Astrocyte (in vitro differentiated cells and primary cell): Measurements from ENCODE around the gene LRRC26.

Experiments used
- EZH2 ChIP-seq: IDR thresholded peaks from 2 replicates; pipeline ENCODE4 v1.6.1; 2012; ENCODE audit warnings: mild to moderate bottlenecking, low read length, inconsistent platforms; ENCODE audit not compliant: insufficient read depth
- TF ChIP-seq, protein P1 (sequence below): IDR thresholded peaks from 2 replicates; pipeline ENCODE4 v1.5.1; 2011; ENCODE audit warnings: low read depth, mild to moderate bottlenecking, inconsistent platforms, low read length, moderate library complexity; ENCODE audit not compliant: insufficient read depth

DNA sequence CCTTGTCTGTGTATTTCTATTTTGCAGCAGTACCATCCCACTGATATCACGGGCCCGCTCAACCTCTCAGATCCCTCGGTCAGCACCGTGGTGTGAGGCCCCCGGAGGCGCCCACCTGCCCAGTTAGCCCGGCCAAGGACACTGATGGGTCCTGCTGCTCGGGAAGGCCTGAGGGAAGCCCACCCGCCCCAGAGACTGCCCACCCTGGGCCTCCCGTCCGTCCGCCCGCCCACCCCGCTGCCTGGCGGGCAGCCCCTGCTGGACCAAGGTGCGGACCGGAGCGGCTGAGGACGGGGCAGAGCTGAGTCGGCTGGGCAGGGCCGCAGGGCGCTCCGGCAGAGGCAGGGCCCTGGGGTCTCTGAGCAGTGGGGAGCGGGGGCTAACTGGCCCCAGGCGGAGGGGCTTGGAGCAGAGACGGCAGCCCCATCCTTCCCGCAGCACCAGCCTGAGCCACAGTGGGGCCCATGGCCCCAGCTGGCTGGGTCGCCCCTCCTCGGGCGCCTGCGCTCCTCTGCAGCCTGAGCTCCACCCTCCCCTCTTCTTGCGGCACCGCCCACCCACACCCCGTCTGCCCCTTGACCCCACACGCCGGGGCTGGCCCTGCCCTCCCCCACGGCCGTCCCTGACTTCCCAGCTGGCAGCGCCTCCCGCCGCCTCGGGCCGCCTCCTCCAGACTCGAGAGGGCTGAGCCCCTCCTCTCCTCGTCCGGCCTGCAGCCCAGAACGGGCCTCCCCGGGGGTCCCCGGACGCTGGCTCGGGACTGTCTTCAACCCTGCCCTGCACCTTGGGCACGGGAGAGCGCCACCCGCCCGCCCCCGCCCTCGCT, 1.9 kb downstream of the LRRC26 start:
- TF ChIP-seq, protein P1, sequence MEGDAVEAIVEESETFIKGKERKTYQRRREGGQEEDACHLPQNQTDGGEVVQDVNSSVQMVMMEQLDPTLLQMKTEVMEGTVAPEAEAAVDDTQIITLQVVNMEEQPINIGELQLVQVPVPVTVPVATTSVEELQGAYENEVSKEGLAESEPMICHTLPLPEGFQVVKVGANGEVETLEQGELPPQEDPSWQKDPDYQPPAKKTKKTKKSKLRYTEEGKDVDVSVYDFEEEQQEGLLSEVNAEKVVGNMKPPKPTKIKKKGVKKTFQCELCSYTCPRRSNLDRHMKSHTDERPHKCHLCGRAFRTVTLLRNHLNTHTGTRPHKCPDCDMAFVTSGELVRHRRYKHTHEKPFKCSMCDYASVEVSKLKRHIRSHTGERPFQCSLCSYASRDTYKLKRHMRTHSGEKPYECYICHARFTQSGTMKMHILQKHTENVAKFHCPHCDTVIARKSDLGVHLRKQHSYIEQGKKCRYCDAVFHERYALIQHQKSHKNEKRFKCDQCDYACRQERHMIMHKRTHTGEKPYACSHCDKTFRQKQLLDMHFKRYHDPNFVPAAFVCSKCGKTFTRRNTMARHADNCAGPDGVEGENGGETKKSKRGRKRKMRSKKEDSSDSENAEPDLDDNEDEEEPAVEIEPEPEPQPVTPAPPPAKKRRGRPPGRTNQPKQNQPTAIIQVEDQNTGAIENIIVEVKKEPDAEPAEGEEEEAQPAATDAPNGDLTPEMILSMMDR: no peak
- peak; percentile 58 for TF ChIP-seq EZH2
